DMS114 treated with DMSO at 0.1 percent for 48 hours (cell line): ENCODE measurements around the gene STRN3.
"Not testable (repeated sequence)": the region's sequence is repeated elsewhere in the genome, so short reads cannot be mapped to it uniquely, and the experiment has no call there.

Experiments
- DNase-seq: peaks from one replicate; lab custom pipeline; 2025; ENCODE audit not compliant: unreplicated experiment; lab: John Stamatoyannopoulos, UW

Gene STRN3, protein sequence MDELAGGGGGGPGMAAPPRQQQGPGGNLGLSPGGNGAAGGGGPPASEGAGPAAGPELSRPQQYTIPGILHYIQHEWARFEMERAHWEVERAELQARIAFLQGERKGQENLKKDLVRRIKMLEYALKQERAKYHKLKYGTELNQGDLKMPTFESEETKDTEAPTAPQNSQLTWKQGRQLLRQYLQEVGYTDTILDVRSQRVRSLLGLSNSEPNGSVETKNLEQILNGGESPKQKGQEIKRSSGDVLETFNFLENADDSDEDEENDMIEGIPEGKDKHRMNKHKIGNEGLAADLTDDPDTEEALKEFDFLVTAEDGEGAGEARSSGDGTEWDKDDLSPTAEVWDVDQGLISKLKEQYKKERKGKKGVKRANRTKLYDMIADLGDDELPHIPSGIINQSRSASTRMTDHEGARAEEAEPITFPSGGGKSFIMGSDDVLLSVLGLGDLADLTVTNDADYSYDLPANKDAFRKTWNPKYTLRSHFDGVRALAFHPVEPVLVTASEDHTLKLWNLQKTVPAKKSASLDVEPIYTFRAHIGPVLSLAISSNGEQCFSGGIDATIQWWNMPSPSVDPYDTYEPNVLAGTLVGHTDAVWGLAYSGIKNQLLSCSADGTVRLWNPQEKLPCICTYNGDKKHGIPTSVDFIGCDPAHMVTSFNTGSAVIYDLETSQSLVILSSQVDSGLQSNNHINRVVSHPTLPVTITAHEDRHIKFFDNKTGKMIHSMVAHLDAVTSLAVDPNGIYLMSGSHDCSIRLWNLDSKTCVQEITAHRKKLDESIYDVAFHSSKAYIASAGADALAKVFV

DNA sequence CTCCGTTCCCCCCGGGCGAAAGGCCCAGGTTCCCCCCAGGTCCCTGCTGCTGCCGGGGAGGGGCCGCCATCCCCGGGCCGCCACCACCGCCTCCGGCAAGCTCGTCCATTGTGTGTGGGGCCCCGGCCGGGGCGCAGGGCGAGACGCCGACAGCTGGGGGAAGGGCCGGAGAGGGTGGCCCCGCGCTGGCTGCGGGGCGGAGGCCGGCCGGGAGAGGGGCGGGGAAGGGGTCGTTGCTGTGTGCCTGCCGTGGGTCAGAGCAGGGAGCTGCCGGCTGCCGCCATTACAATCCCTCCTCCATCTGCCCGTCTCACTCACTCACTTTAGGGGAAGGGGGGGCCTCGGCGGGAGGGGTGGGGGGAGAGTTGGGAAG, at the start of gene STRN3:
Gene STRN3, minus strand, starts transcription at position 303 of the 373 bp plus-strand sequence. Its CDS starts 194 bp downstream, at position 109.
- no peak for DNase-seq

DNA sequence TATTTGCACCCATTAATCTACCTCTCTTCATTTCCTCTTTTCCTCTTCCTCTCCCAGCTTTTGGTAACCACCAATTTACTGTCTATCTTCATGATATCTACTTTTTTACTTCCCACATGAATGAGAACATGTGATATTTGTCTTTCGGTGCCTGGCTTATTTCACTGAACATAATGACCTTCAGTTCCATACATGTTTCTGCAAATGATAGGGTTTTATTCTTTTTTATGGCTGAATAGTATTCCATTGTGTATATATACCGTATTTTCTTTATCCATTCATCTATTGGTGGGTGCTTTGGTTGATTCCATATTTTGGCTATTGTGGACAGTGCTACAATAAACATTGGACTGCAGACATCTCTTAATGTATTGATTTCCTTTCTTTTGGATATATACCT, 49.0 kb upstream of the STRN3 start:
- DNase-seq: no peak

DNA sequence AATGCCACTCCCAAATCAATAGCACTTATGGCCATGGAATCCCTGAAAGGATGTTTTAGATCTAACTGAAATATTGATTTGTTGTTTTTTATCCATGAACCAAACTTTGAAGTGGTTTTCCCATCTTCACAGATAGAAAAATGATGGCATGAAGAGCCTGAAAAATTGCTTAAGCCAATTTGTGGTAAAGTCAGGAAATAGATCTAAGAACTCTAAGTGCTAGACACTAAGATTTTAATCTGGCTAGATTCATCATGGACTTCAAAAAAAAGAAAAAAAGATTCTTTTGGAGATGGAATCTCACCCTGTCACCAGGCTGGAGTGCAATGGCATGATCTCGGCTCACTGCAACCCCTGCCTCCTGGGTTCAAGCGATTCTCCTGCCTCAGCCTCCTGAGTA, 45.0 kb upstream of the STRN3 start:
- DNase-seq: no peak

DNA sequence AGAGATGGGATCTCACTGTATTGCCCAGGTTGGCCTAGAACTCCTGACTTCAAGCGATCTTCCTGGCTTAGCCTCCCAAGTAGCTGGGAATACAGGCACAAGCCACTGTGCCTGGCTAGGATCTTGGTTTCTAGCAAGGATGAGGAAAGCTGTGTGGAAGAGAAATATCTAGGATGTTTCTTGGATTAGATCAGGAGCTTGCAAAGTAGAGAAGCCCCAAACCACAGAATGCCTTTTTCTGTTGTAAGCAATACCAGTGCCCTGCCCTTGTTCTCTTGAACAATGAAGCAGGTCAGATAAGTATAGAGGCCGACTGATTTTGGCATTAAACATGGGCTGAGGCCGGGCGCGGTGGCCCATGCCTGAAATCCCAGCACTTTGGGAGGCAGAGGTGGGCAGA, 44.3 kb upstream of the STRN3 start:
- DNase-seq: no peak

DNA sequence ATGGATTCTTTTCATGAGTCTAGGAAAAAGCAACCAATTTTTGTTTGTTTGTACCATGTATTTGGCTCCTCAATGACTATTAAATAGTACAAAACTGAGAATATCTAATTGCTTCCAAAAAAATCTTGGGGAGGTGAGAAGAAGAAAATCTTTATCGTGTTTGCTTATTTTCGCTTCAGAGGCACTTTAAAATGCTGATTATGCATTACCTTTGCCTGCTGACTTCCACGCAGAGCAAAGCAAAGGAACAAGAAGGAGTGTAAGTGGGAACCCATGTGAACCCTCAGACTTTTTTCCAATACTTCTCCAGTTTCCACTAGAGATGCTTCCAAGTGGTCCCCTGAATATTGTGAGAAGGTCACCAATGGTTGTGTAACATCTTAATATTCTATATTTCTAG, 43.2 kb upstream of the STRN3 start:
- no peak for DNase-seq

DNA sequence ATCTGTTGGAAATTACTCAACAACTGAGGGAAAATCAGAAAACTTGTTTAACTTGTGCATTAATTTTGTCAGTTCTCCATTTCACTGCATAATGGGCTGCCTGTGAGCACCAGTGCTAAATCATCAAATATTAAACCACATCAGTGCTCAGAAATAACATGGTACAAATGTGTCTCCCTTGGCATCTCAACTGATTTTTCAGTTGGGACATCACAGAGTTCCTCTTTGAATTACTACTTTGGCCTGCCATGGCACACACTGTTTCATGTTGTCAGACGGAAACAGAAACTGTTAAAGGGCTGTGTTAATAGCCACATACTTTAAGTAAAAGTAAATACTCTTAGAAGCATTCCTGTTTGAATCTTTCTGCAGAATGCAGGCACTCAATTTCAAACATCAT, 42.1 kb upstream of the STRN3 start:
- no peak for DNase-seq

DNA sequence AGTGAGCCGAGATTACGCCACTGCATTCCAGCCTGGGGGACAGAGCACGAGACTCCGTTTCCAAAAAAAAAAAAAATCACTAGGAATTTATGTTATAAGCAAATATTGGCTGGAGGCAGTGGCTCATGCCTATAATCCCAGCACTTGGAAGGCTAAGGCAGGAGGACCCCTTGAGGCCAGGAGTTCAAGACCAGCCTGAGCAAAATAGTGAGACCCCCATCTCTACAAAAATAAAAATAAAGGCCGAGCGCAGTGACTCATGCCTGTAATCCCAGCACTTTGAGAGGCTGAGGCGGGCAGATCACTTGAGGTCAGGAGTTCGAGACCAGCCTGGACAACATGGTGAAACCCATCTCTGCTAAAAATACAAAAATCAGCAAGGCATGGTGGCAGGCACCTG, 36.7 kb upstream of the STRN3 start:
- DNase-seq: not testable (repeated sequence)

DNA sequence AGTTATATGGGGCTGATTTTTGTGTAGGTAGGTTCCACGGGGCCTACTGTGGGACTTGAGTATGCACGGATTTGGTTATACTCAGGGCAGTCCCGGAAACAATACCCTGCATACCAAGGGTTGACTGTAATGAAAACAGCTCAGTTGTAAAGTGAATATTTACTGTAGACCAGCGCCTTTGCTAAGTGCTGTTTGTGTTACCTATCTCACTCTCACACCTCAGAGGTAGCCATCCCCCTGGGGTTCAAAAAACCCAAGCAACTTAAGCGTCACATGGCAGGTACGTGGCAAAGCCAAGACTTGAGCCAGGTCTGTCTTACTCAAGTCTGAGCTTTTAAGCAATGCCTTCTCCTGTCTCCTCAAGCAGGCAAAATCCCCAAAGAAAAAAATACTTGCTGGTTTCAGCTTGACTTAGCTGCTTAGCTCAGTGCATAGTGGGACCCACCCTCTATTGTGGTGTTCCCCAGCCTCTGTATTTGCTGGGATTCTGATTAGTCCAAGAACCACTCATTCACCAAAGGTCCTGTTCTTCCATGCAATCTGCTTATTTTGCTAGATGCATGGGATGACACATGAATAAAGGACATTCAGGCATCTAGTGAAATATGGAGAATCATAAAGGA, 34.2 kb upstream of the STRN3 start:
- DNase-seq: no peak

DNA sequence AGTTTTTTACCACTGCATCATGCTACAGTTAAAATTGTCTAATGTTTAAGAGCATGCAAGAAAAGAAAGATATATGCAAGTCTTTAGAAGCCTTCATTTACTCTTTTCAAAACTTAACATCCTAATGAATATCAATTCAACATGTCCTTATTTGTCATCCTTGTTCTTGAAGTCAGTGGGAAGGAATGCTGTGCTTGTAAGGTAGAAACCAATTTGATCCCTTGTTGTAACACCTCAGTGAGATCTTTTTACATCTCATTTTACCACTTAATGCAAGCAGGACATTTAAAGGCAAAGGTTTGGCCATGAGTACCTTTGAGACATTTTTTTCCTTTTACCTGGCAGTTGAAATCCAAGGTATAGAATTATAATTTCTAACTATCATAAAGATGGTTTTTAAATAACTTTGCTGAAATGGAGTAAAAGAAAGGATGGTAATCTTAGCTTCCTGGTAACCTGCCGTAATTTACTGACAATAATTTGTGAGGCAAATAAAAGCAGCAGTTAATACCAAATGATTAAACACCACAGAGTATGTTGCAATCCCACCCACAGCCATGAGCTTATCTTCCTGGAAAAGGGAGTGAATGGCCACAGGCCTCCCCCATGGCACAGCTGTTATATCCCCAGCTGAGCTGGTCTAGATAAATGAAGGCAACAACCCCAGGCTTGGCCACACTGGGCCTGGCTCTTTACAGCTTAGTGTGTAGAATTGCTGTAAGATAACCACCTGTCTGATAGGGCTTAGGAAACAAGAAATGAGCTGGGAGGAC, 33.2 kb upstream of the STRN3 start:
- DNase-seq: no peak

DNA sequence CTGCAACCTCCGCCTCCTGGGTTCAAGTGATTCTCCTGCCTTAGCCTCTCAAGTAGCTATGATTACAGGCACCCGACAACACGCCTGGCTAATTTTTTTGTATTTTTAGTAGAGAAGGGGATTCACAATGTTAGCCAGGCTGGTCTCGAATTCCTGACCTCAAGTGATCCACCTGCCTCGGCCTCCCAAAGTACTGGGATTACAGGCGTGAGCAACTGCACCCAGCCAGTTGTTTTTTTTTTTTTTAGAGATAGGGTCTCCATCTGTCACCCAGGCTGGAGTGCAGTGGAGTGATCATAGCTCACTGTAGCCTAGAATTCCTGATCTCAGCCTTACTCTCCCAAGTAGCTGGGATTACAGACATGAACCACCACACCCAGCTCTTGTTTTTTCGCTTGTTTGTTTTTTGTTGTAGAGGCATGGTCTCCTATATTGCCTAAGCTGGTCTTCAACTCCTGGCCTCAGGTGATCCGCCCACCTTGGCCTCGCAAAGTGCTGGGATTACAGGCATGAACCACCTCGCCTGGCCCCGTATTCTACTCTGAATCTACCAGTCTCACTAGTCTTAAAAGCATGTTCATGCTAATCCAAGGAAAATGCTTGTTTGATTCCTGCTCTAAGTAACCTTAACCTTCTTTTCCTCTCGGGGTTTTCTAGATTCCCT, 31.7 kb upstream of the STRN3 start:
- DNase-seq: no peak

DNA sequence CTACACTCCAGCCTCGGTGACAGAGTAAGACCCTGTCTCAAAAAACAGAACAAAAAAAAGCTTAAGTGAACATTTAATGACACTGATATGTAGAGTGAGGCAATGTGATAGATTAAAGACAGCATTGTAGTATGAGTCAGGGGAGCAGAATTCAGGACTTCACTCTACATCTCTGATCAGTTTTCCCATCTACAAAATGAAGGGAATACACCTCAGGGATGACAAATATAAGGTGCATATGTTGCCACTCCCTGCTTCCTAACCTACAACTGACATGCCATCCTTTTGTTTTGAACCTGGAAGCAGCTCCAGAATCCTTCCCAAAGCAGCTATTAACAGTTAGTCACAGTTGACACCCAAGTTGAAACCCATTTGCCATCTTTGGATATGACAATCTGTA, 30.9 kb upstream of the STRN3 start:
- no peak for DNase-seq

DNA sequence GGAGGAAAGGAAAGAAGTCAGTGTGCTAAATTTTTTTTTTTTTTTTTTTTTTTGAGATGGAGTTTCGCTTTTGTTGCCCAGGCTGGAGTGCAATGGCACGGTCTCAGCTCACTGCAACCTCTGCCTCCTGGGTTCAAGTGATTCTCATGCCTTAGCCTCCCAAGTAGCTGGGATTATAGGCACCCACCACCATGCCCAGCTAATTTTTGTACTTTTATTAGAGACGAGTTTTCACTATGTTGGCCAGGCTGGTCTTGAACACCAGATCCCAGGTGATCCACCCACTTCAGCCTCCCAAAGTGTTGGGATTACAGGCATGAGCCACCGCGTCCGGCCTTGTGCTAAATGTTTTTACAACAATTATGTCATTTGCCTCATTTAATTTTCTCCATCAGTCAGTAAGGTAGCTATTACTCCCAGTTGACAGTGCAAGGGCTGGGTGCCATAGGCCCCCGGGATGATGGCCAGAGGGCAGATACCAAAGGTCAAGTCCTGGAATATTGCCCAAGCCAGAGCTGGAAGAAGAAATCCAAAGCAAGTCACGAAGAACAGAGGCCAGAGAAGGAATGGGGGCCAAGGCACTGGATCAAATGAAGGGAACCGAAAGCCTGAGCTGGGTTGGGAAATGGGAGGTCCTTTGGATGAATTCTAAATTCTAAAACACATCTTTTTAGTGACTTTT, 26.9 kb upstream of the STRN3 start:
- not testable (repeated sequence) for DNase-seq

DNA sequence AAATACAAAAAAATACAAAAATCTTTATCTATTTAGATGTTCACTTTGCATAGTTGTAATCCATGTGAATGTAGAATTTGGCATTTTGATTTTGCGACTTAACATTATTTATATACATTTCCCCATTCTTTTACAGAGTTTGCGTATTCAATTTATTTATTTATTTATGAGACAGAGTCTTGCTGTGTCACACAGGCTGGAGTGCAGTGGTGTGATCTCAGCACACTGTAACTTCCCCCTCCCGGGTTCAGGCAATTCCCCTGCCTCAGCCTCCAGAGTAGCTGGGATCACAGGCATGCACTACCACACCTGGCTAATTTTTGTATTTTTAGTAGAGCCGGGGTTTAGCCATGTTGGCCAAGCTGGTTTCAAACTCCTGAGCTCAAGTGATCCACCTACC, 25.3 kb upstream of the STRN3 start:
- DNase-seq: no peak

DNA sequence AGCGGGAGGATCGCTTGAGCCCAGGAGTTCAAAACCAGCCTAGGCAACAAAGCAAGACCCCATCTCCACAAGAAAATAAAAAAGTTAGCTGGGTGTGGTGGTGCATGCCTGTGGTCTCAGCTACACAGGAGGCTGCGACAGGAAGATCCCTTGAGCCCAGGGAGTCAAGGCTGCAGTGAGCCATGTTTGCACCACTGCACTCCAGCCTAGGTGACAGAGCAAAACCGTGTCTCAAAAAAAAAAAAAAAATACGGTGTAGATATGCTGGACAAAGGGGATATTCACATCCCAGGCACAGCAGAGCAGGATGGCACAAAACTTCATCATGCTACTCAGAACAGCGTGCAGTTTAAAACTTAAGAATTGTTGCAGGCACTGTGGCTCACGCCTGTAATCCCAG, 24.8 kb upstream of the STRN3 start:
- no peak for DNase-seq

DNA sequence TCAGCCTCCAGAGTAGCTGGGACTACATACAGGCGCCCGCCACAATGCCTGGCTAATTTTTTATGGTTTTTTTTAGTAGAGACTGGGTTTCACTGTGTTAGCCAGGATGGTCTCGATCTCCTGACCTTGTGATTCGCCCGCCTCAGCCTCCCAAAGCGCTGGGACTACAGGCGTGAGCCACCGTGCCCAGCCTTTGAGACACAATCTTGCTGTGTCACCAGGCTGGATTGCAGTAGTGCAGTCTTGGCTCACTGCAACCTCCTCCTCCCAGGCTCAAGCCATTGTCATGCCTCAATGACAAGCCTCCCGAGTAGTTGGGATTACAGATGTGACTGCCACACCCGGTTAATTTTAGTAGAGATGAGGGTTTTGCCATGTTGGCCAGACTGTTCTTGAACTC, 21.3 kb upstream of the STRN3 start:
- DNase-seq: no peak

DNA sequence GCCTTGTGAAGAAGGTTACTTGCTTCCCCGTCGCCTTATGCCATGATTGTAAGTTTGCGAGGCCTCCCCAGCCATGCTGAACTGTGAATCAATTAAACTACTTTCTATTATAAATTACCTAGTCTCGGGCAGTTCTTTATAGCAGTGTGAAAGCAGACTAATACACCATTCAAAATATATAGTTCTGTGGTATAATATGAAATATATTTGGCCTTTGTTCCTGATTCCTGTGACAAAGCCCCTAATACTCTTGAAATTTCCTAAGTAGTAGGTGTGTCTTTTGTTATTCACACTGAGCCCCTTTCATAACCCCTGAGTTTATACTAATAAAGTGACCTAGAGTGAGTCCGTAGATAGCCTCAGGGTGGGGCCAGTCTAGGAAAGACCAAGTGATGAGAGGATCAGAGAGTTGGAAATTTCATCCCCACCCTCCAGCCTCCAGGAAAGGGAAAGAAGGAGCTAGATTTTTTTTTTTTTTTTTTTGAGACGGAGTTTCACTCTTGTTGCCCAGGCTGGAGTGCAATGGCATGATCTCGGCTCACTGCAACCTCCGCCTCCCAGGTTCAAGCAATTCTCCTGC, 19.4 kb upstream of the STRN3 start:
- no peak for DNase-seq

DNA sequence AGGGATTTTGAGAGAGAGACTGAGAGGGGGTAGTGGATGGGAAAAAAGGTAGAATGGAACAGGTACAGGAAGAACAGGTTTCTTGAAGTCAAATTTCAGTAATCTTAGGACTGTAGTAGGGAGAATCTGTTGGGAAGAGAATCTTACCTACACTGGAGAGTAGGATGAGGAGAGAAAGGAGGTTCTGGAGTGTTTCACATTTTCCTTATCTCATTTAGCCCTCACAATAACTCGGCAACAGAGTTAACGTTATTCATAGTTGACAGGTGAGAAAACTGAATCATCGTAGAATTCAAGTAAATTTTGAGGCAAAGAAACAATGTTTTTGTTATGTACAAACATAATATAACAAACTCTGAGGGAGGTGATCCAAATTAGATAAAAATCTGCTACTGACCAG, 17.2 kb upstream of the STRN3 start:
- no peak for DNase-seq

DNA sequence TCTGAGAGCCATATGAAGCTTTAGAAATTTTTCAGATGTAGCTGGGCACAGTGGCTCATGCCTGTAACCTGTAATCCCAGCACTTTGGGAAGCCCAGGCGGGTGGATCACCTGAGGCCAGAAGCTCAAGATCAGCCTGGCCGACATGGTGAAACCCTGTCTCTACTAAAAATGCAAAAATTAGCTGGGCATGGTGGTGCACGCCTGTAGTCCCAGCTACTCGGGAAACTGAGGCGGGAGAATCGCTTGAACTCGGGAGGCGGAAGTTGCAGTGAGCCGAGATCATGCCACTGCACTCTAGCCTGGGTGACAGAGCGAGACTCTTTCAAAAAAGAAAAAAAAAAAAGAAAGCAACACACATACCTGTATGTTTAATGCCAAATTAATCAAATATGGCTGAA, 16.7 kb upstream of the STRN3 start:
- not testable (repeated sequence) for DNase-seq

DNA sequence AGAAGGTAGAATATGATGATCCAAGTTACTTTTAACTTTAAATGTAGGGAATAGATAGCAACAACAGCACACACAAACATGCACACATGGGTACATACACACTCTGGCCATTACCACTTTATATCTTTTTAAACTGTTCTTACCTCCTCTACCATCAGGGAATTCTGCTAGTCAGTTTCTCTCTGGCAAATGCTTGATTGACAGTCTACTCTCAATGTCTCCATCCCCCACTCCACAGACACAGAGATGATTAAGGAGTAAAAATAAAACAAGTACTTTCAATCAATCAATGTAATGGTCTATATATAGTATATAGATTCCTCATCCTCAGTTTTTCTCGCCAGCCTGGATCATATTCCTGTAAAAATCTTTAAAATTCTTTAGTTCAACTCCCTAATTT, 16.1 kb upstream of the STRN3 start:
- DNase-seq: no peak
